H1 (cell line): ENCODE measurements around the gene NTNG2. TPM values are rescaled to one million over a fixed set of nuclear protein-coding genes. Genes with fewer than 3 reads are reported as not detected.

Source experiments
- ASH2L ChIP-seq: fragments of 200-600, 300-600 bp; sonication (generic); IDR thresholded peaks from one replicate; pipeline ENCODE4 v1.7.1; 2017; ENCODE audit warnings: low read length
- CBX8 ChIP-seq: fragments of 300-800, 300-1000 bp; sonication (generic); IDR thresholded peaks from 2 replicates; pipeline ENCODE4 v1.7.1; 2016; ENCODE audit warnings: low read depth, low read length, borderline replicate concordance
- CHD2 ChIP-seq: IDR thresholded peaks from 2 replicates; pipeline ENCODE4 v1.6.1; 2012; ENCODE audit warnings: low read length, improper control_type of control experiment
- FOSL1 ChIP-seq: IDR thresholded peaks from 2 replicates; pipeline ENCODE4 v1.6.1; 2011; ENCODE audit warnings: mild to moderate bottlenecking, low read depth, low read length, moderate library complexity; ENCODE audit not compliant: insufficient read depth
- POLR2AphosphoS5 ChIP-seq: IDR thresholded peaks from 2 replicates; pipeline ENCODE4 v1.6.1; 2011; ENCODE audit warnings: low read depth, low read length
- ZNF274 ChIP-seq: IDR thresholded peaks from 2 replicates; pipeline ENCODE4 v1.7.0; 2012; ENCODE audit warnings: low read length, borderline replicate concordance; ENCODE audit errors: extremely low read depth
- polyA plus RNA-seq, 7 experiments: library from polyadenylated mRNA; depleted of rRNA in 3 of 7; stranded (reverse) in 5 of 7; unstranded in 2 of 7; fragments of >200 nt in 5 of 7; fragments of 200-250 nt in 2 of 7; gene quantifications; 1 replicate in 5 of 7; 2 replicates in 1 of 7; 4 replicates in 1 of 7; pipeline versions ENCODE4 v1.2.1 to v1.2.3, GENCODE V29; 2011 to 2013; ENCODE audit warnings: missing spikeins in 2 of 7, mixed read lengths in 2 of 7
- total RNA-seq: library from RNA; stranded (reverse); fragmentation: NEBNext Ultra II Directional; extraction: Animal tissue kit (Norgen Biotek cat#: 25700); gene quantifications from 2 replicates; pipeline ENCODE4 v1.2.1, GENCODE V29; 2021

NTNG2 gene
- total and polyA plus RNA-seq, 2 of the 8 experiments (the other 6 are each of a cell fraction or from before 2014, with no cell fraction given), result 1.4 to 1.5 TPM

DNA sequence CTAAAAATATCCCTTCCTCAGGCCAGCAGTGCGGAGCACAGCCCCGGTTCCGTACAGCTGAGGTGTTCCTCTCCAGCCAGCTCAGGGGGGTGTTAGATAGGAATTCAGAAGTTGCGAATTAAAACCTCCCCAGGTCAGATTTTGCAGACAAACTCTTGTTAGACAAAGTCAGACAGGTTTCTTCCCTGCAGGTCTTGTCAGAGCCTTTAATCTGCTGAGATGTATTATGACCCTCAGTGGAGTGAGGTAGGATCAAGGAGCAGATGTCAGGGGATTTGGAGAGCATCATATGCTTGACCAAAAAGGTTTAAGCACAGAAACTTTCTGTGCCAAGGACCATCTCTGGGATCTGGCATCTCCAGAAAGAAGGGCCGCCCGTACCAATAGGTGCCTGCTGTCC is 60.1 kb downstream of the NTNG2 start (continued):
- TF ChIP-seq CBX8 (no peak), ZNF274 (no peak), POLR2AphosphoS5 (no peak), ASH2L (no peak), FOSL1 (no peak), CHD2 (no peak)
